Caco-2 (cell line): ENCODE measurements around the gene SIK3. TPM values are rescaled to one million over a fixed set of nuclear protein-coding genes. Genes with fewer than 3 reads are reported as not detected.

Experiments
- BruUV-seq: library from RNA; stranded (reverse); fragments of 400-500 nt; replicated peaks from 2 replicates; lab custom pipeline; 2021; lab: Mats Ljungman, UMichigan
- CTCF ChIA-PET: fragments of 300-600 bp; sonication (Branson Sonifier 250); formaldehyde crosslinking; loops from one replicate; lab custom pipeline; 2022; ENCODE audit warnings: antibody characterized with exemption; lab: Charles Lee
- POLR2A ChIA-PET: fragments of 300-600 bp; sonication (Branson Sonifier 250); formaldehyde crosslinking; loops from one replicate; lab custom pipeline; 2022; ENCODE audit warnings: antibody characterized with exemption; lab: Charles Lee
- DNase-seq, 2 experiments: peaks; one replicate each; pipeline versions ENCODE4 v3.0.0 to v3.0.0-alpha.2; 2020 to 2022
- H3K27me3 ChIP-seq: replicated peaks from 2 replicates; pipeline ENCODE4 v1.6.0; 2011; ENCODE audit warnings: low read length; ENCODE audit not compliant: control insufficient read depth, insufficient read depth
- H3K36me3 ChIP-seq: 2 replicates; pipeline ENCODE4 v1.5.1; 2011; ENCODE audit warnings: low read length; ENCODE audit not compliant: control insufficient read depth, insufficient read depth
- H3K4me1 ChIP-seq: fragments of 250-450 bp; sonication (Bioruptor Pico); 2 replicates; pipeline ENCODE4 v1.5.1; 2020; ENCODE audit warnings: mild to moderate bottlenecking
- H3K4me3 ChIP-seq: 2 replicates; pipeline ENCODE4 v1.5.1; 2011; ENCODE audit warnings: low read depth, mild to moderate bottlenecking, control low read depth, low read length
- H3K9me3 ChIP-seq: fragments of 250-450 bp; sonication (Bioruptor Pico); 2 replicates; pipeline ENCODE4 v1.5.1; 2020; ENCODE audit warnings: mild to moderate bottlenecking, moderate library complexity
- H3K27ac Mint-ChIP-seq: one replicate; pipeline ENCODE4 v1.8.0; 2022; ENCODE audit warnings: mixed read lengths; ENCODE audit not compliant: unreplicated experiment
- H3K27me3 Mint-ChIP-seq: one replicate; pipeline ENCODE4 v1.8.0; 2022; ENCODE audit warnings: mixed read lengths; ENCODE audit not compliant: insufficient read depth, unreplicated experiment
- H3K36me3 Mint-ChIP-seq: one replicate; pipeline ENCODE4 v1.8.0; 2022; ENCODE audit warnings: mild to moderate bottlenecking, mixed read lengths; ENCODE audit not compliant: insufficient read depth, unreplicated experiment
- H3K4me1 Mint-ChIP-seq: one replicate; pipeline ENCODE4 v1.8.0; 2022; ENCODE audit warnings: low read depth, mixed read lengths; ENCODE audit not compliant: unreplicated experiment
- H3K4me3 Mint-ChIP-seq: one replicate; pipeline ENCODE4 v1.8.0; 2022; ENCODE audit warnings: mild to moderate bottlenecking, moderate library complexity, mixed read lengths; ENCODE audit not compliant: unreplicated experiment
- H3K9me3 Mint-ChIP-seq: one replicate; pipeline ENCODE4 v1.8.0; 2022; ENCODE audit warnings: mixed read lengths; ENCODE audit not compliant: unreplicated experiment
- intact Hi-C: fragments of 100-400 bp; cut with micrococcal nuclease; formaldehyde crosslinking; loops from one replicate; pipeline ENCODE4 v1.10.0; 2022; ENCODE audit not compliant: unreplicated experiment
- total RNA-seq: library from RNA; stranded (reverse); gene quantifications from 2 replicates; pipeline ENCODE4 v1.2.3, GENCODE V29; 2022
- TF ChIP-seq, protein P1 (sequence below), 2 experiments: fragments of 200-600 bp in 1 of 2; IDR thresholded peaks; 1 replicate in 1 of 2; 2 replicates in 1 of 2; pipeline versions ENCODE4 v1.5.1 to v1.8.0; 2011 to 2022; ENCODE audit warnings: antibody characterized with exemption in 1 of 2, control low read depth in 1 of 2, inconsistent platforms in 1 of 2, low read depth in 1 of 2, low read length in 1 of 2, mild to moderate bottlenecking in 1 of 2, moderate library complexity in 1 of 2; ENCODE audit not compliant: insufficient read depth in 1 of 2, severe bottlenecking in 1 of 2, unreplicated experiment in 1 of 2

Gene SIK3
- total RNA-seq, 1 experiment from 2014 or later, result 65.7 TPM

- H3K27ac Mint-ChIP-seq, result peak overlapping the region; percentile 71
- H3K4me3 Mint-ChIP-seq, result no peak overlapping the region
- Histone ChIP-seq H3K9me3 (no peaks in the 10 kb centered on the region; the same call in 1 of the 2 replicates), H3K4me3 (no peak overlapping the region), H3K27me3 (no peaks in the 10 kb centered on the region), H3K4me1 (peaks cover 60% of the 10 kb centered on the region), H3K36me3 (no peaks in the 10 kb centered on the region)
- ChIA-PET CTCF (interaction anchor here (0.9 to 1.5 kb wide), 6 partner anchors 13 to 501 kb away, joined by 3 to 7 read pairs (median 4); partner anchors contain the start of genes BACE1, SIK3 and ZPR1), POLR2A (interaction anchor here (0.8 to 1.1 kb wide), 3 partner anchors 13 to 41 kb away, joined by 3 to 7 read pairs (median 4); partner anchors contain the start of genes BUD13 and ZPR1)
- H3K4me1 Mint-ChIP-seq, result peaks cover 51% of the 10 kb centered on the region
- H3K36me3 Mint-ChIP-seq, result peaks cover 9% of the 10 kb centered on the region
- peak; percentile 54 to 71 for DNase-seq
- no peaks in the 10 kb centered on the region for H3K27me3 Mint-ChIP-seq
- TF ChIP-seq, protein P1, sequence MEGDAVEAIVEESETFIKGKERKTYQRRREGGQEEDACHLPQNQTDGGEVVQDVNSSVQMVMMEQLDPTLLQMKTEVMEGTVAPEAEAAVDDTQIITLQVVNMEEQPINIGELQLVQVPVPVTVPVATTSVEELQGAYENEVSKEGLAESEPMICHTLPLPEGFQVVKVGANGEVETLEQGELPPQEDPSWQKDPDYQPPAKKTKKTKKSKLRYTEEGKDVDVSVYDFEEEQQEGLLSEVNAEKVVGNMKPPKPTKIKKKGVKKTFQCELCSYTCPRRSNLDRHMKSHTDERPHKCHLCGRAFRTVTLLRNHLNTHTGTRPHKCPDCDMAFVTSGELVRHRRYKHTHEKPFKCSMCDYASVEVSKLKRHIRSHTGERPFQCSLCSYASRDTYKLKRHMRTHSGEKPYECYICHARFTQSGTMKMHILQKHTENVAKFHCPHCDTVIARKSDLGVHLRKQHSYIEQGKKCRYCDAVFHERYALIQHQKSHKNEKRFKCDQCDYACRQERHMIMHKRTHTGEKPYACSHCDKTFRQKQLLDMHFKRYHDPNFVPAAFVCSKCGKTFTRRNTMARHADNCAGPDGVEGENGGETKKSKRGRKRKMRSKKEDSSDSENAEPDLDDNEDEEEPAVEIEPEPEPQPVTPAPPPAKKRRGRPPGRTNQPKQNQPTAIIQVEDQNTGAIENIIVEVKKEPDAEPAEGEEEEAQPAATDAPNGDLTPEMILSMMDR (IDR thresholded peaks at IDR 0.05; ENCODE audit: insufficient read depth in 1 of 2, low read depth in 1 of 2, low read length in 1 of 2, severe bottlenecking in 1 of 2, unreplicated experiment in 1 of 2), result no peak
- BruUV-seq, result no TSS peak
- peaks cover 12% of the 10 kb centered on the region for H3K9me3 Mint-ChIP-seq
- intact Hi-C loops, result no loop called here
Observed at GRCh38 chr11:116813781-116814471, 284.3 kb downstream of the SIK3 start.

- peaks cover 17% of the 10 kb centered on the region for H3K36me3 Mint-ChIP-seq
- Histone ChIP-seq H3K4me3 (no peak overlapping the region), H3K27me3 (no peaks in the 10 kb centered on the region), H3K4me1 (peaks cover 65% of the 10 kb centered on the region), H3K36me3 (no peaks in the 10 kb centered on the region), H3K9me3 (no peaks in the 10 kb centered on the region; the same call in 1 of the 2 replicates)
- intact Hi-C loops, result no loop called here
- H3K4me1 Mint-ChIP-seq, result peaks cover 59% of the 10 kb centered on the region
- H3K27me3 Mint-ChIP-seq, result no peaks in the 10 kb centered on the region
- no peak overlapping the region for H3K4me3 Mint-ChIP-seq
- ChIA-PET CTCF (interaction anchor here (0.9 to 1.5 kb wide), 6 partner anchors 14 to 502 kb away, joined by 3 to 7 read pairs (median 4); partner anchors contain the start of genes BACE1, SIK3 and ZPR1), POLR2A (interaction anchor here (0.8 to 1.1 kb wide), 3 partner anchors 14 to 40 kb away, joined by 3 to 7 read pairs (median 4); partner anchors contain the start of genes BUD13 and ZPR1)
- H3K27ac Mint-ChIP-seq, result peak overlapping the region; percentile 71
- BruUV-seq, result no TSS peak
- TF ChIP-seq, protein P1 (IDR thresholded peaks at IDR 0.05; ENCODE audit: insufficient read depth in 1 of 2, low read depth in 1 of 2, low read length in 1 of 2, severe bottlenecking in 1 of 2, unreplicated experiment in 1 of 2), result no peak
- DNase-seq, result no peak
- peaks cover 12% of the 10 kb centered on the region for H3K9me3 Mint-ChIP-seq
Observed at GRCh38 chr11:116813170-116813569, 285.1 kb downstream of the SIK3 start.

- Mint-ChIP-seq H3K36me3 (peaks cover 25% of the 10 kb centered on the region), H3K27ac (peak overlapping the region; percentile 49), H3K4me1 (peaks cover 70% of the 10 kb centered on the region), H3K4me3 (no peak overlapping the region), H3K27me3 (no peaks in the 10 kb centered on the region), H3K9me3 (peaks cover 12% of the 10 kb centered on the region)
- TF ChIP-seq, protein P1 (IDR thresholded peaks at IDR 0.05; ENCODE audit: insufficient read depth in 1 of 2, low read depth in 1 of 2, low read length in 1 of 2, severe bottlenecking in 1 of 2, unreplicated experiment in 1 of 2), result no peak
- no peaks in the 10 kb centered on the region for H3K36me3 ChIP-seq
- H3K4me3 ChIP-seq, result no peak overlapping the region
- H3K4me1 ChIP-seq, result peaks cover 76% of the 10 kb centered on the region
- no peaks in the 10 kb centered on the region; the same call in 1 of the 2 replicates for H3K9me3 ChIP-seq
- POLR2A ChIA-PET, result no interaction called here
- H3K27me3 ChIP-seq, result no peaks in the 10 kb centered on the region
- DNase-seq, result no peak
- BruUV-seq, result no TSS peak
- intact Hi-C loops, result no loop called here
- CTCF ChIA-PET, result no interaction called here
Observed at GRCh38 chr11:116812109-116812508, 286.1 kb downstream of the SIK3 start.
